Measurements from ENCODE around the gene ZNF451.

GRCh38 chr6:57075092-57075491 is 14.9 kb upstream of the ZNF451 start:
- TF ChIP-seq CTCF (IDR thresholded peaks at IDR 0.05) (no peak), HDAC2 (IDR thresholded peaks at IDR 0.05) (no peak), SREBF2 (IDR thresholded peaks at IDR 0.05) (no peak), POLR2A (IDR thresholded peaks at IDR 0.05; ENCODE audit: low read length) (no peak), MAX (IDR thresholded peaks at IDR 0.05) (no peak), EHMT2 (IDR thresholded peaks at IDR 0.05; ENCODE audit: low read depth) (no peak), TP53 (CRISPR knock-in tag; IDR thresholded peaks at IDR 0.05) (no peak), USF2 (IDR thresholded peaks at IDR 0.05) (no peak), CHD4 (IDR thresholded peaks at IDR 0.05; ENCODE audit: borderline replicate concordance) (no peak), EP300 (IDR thresholded peaks at IDR 0.05) (no peak), RCOR1 (IDR thresholded peaks at IDR 0.05; ENCODE audit: low read depth, low read length) (no peak), KDM1A (IDR thresholded peaks at IDR 0.05; ENCODE audit: low read depth) (no peak), CHD2 (IDR thresholded peaks at IDR 0.05; ENCODE audit: low read length, partially characterized antibody) (no peak)
- TF ChIP-seq, protein P1, sequence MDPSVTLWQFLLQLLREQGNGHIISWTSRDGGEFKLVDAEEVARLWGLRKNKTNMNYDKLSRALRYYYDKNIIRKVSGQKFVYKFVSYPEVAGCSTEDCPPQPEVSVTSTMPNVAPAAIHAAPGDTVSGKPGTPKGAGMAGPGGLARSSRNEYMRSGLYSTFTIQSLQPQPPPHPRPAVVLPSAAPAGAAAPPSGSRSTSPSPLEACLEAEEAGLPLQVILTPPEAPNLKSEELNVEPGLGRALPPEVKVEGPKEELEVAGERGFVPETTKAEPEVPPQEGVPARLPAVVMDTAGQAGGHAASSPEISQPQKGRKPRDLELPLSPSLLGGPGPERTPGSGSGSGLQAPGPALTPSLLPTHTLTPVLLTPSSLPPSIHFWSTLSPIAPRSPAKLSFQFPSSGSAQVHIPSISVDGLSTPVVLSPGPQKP (IDR thresholded peaks at IDR 0.05; ENCODE audit: low read depth, low read length): no peak
